ENCODE results near the gene IGFL4. TPM values are rescaled to one million over a fixed set of nuclear protein-coding genes. Genes with fewer than 3 reads are reported as not detected.

The IGFL4 gene
- total RNA-seq, 2 experiments from 2014 or later = not detected

- H3K9me3 Mint-ChIP-seq = peaks cover 7% of the 10 kb centered on the region
- no peak for DNase-seq
- H3K27me3 Mint-ChIP-seq = peaks cover 76% of the 10 kb centered on the region
- no peaks in the 10 kb centered on the region for H3K36me3 Mint-ChIP-seq (ENCODE audit: low read depth)
- no peaks in the 10 kb centered on the region for H3K36me3 ChIP-seq (ENCODE audit: insufficient read depth, low read length)
- CTCF ChIA-PET = no interaction called here
- H3K4me1 Mint-ChIP-seq (ENCODE audit: low read depth) = no peaks in the 10 kb centered on the region
- H3K27ac ChIP-seq (ENCODE audit: low read depth in 1 of 2, low read length in 2 of 2) = no peak overlapping the region
- no peak overlapping the region for H3K4me3 Mint-ChIP-seq
- H3K9me3 ChIP-seq (ENCODE audit: control insufficient read depth in 1 of 2, insufficient read depth in 1 of 2, low read length in 2 of 2) = peaks cover 7 to 11% of the 10 kb centered on the region in 2 experiments
- no peak overlapping the region for H3K4me3 ChIP-seq (ENCODE audit: low read length)
- TF ChIP-seq CTCF (IDR thresholded peaks at IDR 0.05) = no peak
- no peaks in the 10 kb centered on the region for H3K4me1 ChIP-seq (ENCODE audit: insufficient read depth, low read length)
- intact Hi-C loops (cut with DNase I, micrococcal nuclease) = loop anchor here in 1 of 2 experiments (10.0 kb wide), 1 partner anchor 131 kb away; no protein-coding TSS in a partner anchor
- H3K27me3 ChIP-seq (ENCODE audit: control insufficient read depth in 1 of 2, insufficient read depth in 2 of 2, low read length in 2 of 2) = peaks cover 27 to 41% of the 10 kb centered on the region in 2 experiments
- POLR2A ChIA-PET = no interaction called here
- no peak for ATAC-seq (ENCODE audit: poor library complexity)
- no peak overlapping the region for H3K27ac Mint-ChIP-seq
These were observed 2.7 kb upstream of the IGFL4 start for GRCh38 chr19:46043519-46043918.

GRCh38 chr19:46042252-46042883, 1.6 kb upstream of the IGFL4 start:
- no peak for TF ChIP-seq CTCF (IDR thresholded peaks at IDR 0.05)
- Mint-ChIP-seq H3K36me3 (ENCODE audit: low read depth) (no peaks in the 10 kb centered on the region), H3K27ac (no peak overlapping the region), H3K9me3 (peaks cover 7% of the 10 kb centered on the region), H3K27me3 (peaks cover 64% of the 10 kb centered on the region), H3K4me3 (no peak overlapping the region), H3K4me1 (ENCODE audit: low read depth) (no peaks in the 10 kb centered on the region)
- Histone ChIP-seq H3K27ac (ENCODE audit: low read depth in 1 of 2, low read length in 2 of 2) (no peak overlapping the region), H3K36me3 (ENCODE audit: insufficient read depth, low read length) (no peaks in the 10 kb centered on the region), H3K27me3 (ENCODE audit: control insufficient read depth in 1 of 2, insufficient read depth in 2 of 2, low read length in 2 of 2) (peaks cover 22 to 35% of the 10 kb centered on the region in 2 experiments), H3K4me1 (ENCODE audit: insufficient read depth, low read length) (no peaks in the 10 kb centered on the region), H3K9me3 (ENCODE audit: control insufficient read depth in 1 of 2, insufficient read depth in 1 of 2, low read length in 2 of 2) (peaks cover 7 to 11% of the 10 kb centered on the region in 2 experiments), H3K4me3 (ENCODE audit: low read length) (no peak overlapping the region)
- CTCF ChIA-PET = no interaction called here
- DNase-seq = no peak
- intact Hi-C loops (cut with DNase I, micrococcal nuclease) = loop anchor here in 1 of 2 experiments (10.0 kb wide), 1 partner anchor 132 kb away; no protein-coding TSS in a partner anchor
- POLR2A ChIA-PET = no interaction called here
- no peak for ATAC-seq (ENCODE audit: poor library complexity)

GRCh38 chr19:46040125-46040524, 677 bp downstream of the IGFL4 start:
- no peaks in the 10 kb centered on the region for H3K9me3 Mint-ChIP-seq
- no peak for TF ChIP-seq CTCF (IDR thresholded peaks at IDR 0.05)
- no peaks in the 10 kb centered on the region for H3K36me3 Mint-ChIP-seq (ENCODE audit: low read depth)
- H3K4me3 ChIP-seq (ENCODE audit: low read length) = no peak overlapping the region
- H3K27me3 Mint-ChIP-seq = peaks cover 54% of the 10 kb centered on the region
- ATAC-seq (ENCODE audit: poor library complexity) = no peak
- ChIA-PET POLR2A (no interaction called here), CTCF (no interaction called here)
- H3K9me3 ChIP-seq (ENCODE audit: control insufficient read depth in 1 of 2, insufficient read depth in 1 of 2, low read length in 2 of 2) = peaks cover 11 to 16% of the 10 kb centered on the region in 2 experiments
- H3K4me1 Mint-ChIP-seq (ENCODE audit: low read depth) = no peaks in the 10 kb centered on the region
- no peak overlapping the region for H3K27ac Mint-ChIP-seq
- H3K27ac ChIP-seq (ENCODE audit: low read depth in 1 of 2, low read length in 2 of 2) = no peak overlapping the region
- no peaks in the 10 kb centered on the region for H3K36me3 ChIP-seq (ENCODE audit: insufficient read depth, low read length)
- intact Hi-C loops (cut with DNase I, micrococcal nuclease) = loop anchor here in 1 of 2 experiments (10.0 kb wide), 1 partner anchor 135 kb away; no protein-coding TSS in a partner anchor
- no peaks in the 10 kb centered on the region for H3K4me1 ChIP-seq (ENCODE audit: insufficient read depth, low read length)
- no peak overlapping the region for H3K4me3 Mint-ChIP-seq
- peaks cover 27 to 35% of the 10 kb centered on the region in 2 experiments for H3K27me3 ChIP-seq (ENCODE audit: control insufficient read depth in 1 of 2, insufficient read depth in 2 of 2, low read length in 2 of 2)
- DNase-seq = no peak

Measured in CD4-positive, alpha-beta T cell (primary cell).